Measurements from ENCODE around the gene RHOT2.

DNA sequence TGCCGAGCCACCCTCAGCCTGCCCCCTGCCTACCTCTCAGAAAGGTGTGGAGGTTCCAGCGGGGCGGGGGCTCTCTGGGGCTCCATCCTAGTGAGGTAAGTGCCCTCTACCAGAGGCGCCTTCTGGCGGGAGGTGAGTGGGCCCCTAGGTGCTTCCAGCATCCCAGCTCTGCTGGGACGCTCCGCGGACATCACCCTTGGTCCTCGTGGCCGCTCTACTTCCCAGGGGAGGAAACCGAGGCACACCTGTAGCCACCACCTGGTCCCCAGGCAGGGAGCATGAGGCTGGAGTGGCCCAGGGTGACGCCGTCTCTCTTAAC lies 24.9 kb upstream of the RHOT2 start:
- no peak for TF ChIP-seq EZH2 (IDR thresholded peaks at IDR 0.05; ENCODE audit: insufficient read depth, low read length)
- TF ChIP-seq, protein P1, sequence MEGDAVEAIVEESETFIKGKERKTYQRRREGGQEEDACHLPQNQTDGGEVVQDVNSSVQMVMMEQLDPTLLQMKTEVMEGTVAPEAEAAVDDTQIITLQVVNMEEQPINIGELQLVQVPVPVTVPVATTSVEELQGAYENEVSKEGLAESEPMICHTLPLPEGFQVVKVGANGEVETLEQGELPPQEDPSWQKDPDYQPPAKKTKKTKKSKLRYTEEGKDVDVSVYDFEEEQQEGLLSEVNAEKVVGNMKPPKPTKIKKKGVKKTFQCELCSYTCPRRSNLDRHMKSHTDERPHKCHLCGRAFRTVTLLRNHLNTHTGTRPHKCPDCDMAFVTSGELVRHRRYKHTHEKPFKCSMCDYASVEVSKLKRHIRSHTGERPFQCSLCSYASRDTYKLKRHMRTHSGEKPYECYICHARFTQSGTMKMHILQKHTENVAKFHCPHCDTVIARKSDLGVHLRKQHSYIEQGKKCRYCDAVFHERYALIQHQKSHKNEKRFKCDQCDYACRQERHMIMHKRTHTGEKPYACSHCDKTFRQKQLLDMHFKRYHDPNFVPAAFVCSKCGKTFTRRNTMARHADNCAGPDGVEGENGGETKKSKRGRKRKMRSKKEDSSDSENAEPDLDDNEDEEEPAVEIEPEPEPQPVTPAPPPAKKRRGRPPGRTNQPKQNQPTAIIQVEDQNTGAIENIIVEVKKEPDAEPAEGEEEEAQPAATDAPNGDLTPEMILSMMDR (IDR thresholded peaks at IDR 0.05; ENCODE audit: insufficient read depth, low read depth, low read length) = no peak
